ENCODE results near the gene ATR. TPM values are rescaled to one million over a fixed set of nuclear protein-coding genes. Genes with fewer than 3 reads are reported as not detected.

The ATR gene
- total RNA-seq, 2 donors from 2014 or later: 35.6 to 36.1 TPM

- Histone ChIP-seq H3K27me3 (replicated peaks; ENCODE audit: insufficient read depth) (no peaks in the 10 kb centered on the region), H3K4me1 (replicated peaks) (no peaks in the 10 kb centered on the region), H3K9me3 (no peaks in the 10 kb centered on the region), H3K27ac (no peak overlapping the region), H3K36me3 (no peaks in the 10 kb centered on the region), H3K4me3 (no peak overlapping the region)
- DNase-seq (ENCODE audit: low spot score): no peak
- WGBS: 88% methylated on average over 1 of the region's 1 CpG
- no peak for TF ChIP-seq POLR2A (IDR thresholded peaks at IDR 0.05)
- no peak for TF ChIP-seq POLR2AphosphoS5 (IDR thresholded peaks at IDR 0.05)
- no peak for TF ChIP-seq CTCF (IDR thresholded peaks at IDR 0.05)
- intact Hi-C loops (cut with DNase I): no loop called here
Observed at GRCh38 chr3:142530296-142530695, 48.2 kb downstream of the ATR start.

- intact Hi-C loops (cut with DNase I): no loop called here
- 60% methylated on average over 4 of the region's 4 CpGs for WGBS
- Histone ChIP-seq H3K27me3 (replicated peaks; ENCODE audit: insufficient read depth) (no peaks in the 10 kb centered on the region), H3K36me3 (no peaks in the 10 kb centered on the region), H3K4me3 (no peak overlapping the region), H3K27ac (no peak overlapping the region), H3K9me3 (no peaks in the 10 kb centered on the region), H3K4me1 (replicated peaks) (no peaks in the 10 kb centered on the region)
- no peak for TF ChIP-seq POLR2A (IDR thresholded peaks at IDR 0.05)
- TF ChIP-seq POLR2AphosphoS5 (IDR thresholded peaks at IDR 0.05): no peak
- TF ChIP-seq CTCF (IDR thresholded peaks at IDR 0.05): no peak
- DNase-seq (ENCODE audit: low spot score): no peak
Observed at GRCh38 chr3:142523921-142524566, 54.5 kb downstream of the ATR start.

DNA sequence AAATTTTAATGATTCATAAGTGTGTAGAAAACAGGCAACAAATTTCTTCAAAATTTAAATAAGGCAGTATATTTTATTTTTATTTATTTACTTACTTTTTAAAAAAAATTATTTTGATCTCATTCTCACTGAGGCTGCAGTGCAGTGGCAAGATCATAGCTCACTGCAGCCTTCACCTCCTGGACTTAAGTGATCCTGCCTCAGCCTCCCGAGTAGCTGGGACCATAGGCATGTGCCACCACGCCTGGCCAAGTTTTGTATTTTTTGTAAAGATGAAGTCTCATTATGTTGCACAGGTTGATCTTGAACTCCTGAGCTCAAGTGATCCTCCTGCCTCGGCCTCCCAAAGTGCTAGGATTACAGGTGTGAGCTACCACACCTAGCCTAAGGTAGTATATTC, 69.5 kb downstream of the ATR start:
- DNase-seq (ENCODE audit: low spot score): no peak
- Histone ChIP-seq H3K36me3 (no peaks in the 10 kb centered on the region), H3K4me3 (no peak overlapping the region), H3K27me3 (replicated peaks; ENCODE audit: insufficient read depth) (no peaks in the 10 kb centered on the region), H3K4me1 (replicated peaks) (no peaks in the 10 kb centered on the region), H3K9me3 (no peaks in the 10 kb centered on the region), H3K27ac (no peak overlapping the region)
- intact Hi-C loops (cut with DNase I): no loop called here
- 97% methylated on average over 3 of the region's 3 CpGs for WGBS
- TF ChIP-seq POLR2A (IDR thresholded peaks at IDR 0.05) (no peak), POLR2AphosphoS5 (IDR thresholded peaks at IDR 0.05) (no peak), CTCF (IDR thresholded peaks at IDR 0.05) (no peak)

- Histone ChIP-seq H3K27ac (no peak overlapping the region), H3K4me1 (replicated peaks) (no peaks in the 10 kb centered on the region), H3K36me3 (no peaks in the 10 kb centered on the region), H3K9me3 (no peaks in the 10 kb centered on the region), H3K4me3 (no peak overlapping the region), H3K27me3 (replicated peaks; ENCODE audit: insufficient read depth) (no peaks in the 10 kb centered on the region)
- no peak for DNase-seq (ENCODE audit: low spot score)
- WGBS: 98% methylated on average over 4 of the region's 4 CpGs
- no peak for TF ChIP-seq POLR2AphosphoS5 (IDR thresholded peaks at IDR 0.05)
- no peak for TF ChIP-seq POLR2A (IDR thresholded peaks at IDR 0.05)
- no peak for TF ChIP-seq CTCF (IDR thresholded peaks at IDR 0.05)
- intact Hi-C loops (cut with DNase I): no loop called here
Observed at GRCh38 chr3:142507241-142507640, 71.3 kb downstream of the ATR start.

Measured in prostate gland (tissue), 2 donors.